Calu3 (cell line): Measurements from ENCODE around the gene FABP2. TPM values are rescaled to one million over a fixed set of nuclear protein-coding genes. Genes with fewer than 3 reads are reported as not detected.
A peak's percentile ranks its signal among the peaks of the same experiment; 100 is the strongest.

Source experiments
- BruUV-seq: library from RNA; stranded (reverse); fragments of 400-500 nt; replicated peaks from 2 replicates; lab custom pipeline; 2021; lab: Mats Ljungman, UMichigan
- CTCF ChIA-PET: fragments of 300-600 bp; sonication (Branson Sonifier 250); formaldehyde crosslinking; loops from one replicate; lab custom pipeline; 2022; ENCODE audit warnings: antibody characterized with exemption; lab: Charles Lee
- DNase-seq: peaks from one replicate; pipeline ENCODE4 v3.0.0; 2022
- H3K27ac Mint-ChIP-seq: one replicate; pipeline ENCODE4 v1.8.0; 2022; ENCODE audit warnings: mixed read lengths; ENCODE audit not compliant: unreplicated experiment
- H3K27me3 Mint-ChIP-seq: one replicate; pipeline ENCODE4 v1.8.0; 2022; ENCODE audit warnings: mixed read lengths; ENCODE audit not compliant: unreplicated experiment
- H3K36me3 Mint-ChIP-seq: one replicate; pipeline ENCODE4 v1.8.0; 2022; ENCODE audit warnings: mild to moderate bottlenecking, moderate library complexity, mixed read lengths; ENCODE audit not compliant: insufficient read depth, unreplicated experiment
- H3K4me1 Mint-ChIP-seq: one replicate; pipeline ENCODE4 v1.8.0; 2022; ENCODE audit warnings: mild to moderate bottlenecking, low read depth, mixed read lengths; ENCODE audit not compliant: unreplicated experiment
- H3K4me3 Mint-ChIP-seq: one replicate; pipeline ENCODE4 v1.8.0; 2022; ENCODE audit warnings: mild to moderate bottlenecking, low read depth, moderate library complexity, mixed read lengths; ENCODE audit not compliant: unreplicated experiment
- H3K9me3 Mint-ChIP-seq: one replicate; pipeline ENCODE4 v1.8.0; 2022; ENCODE audit warnings: low read depth, mixed read lengths; ENCODE audit not compliant: unreplicated experiment
- CTCF ChIP-seq: fragments of 200-600 bp; IDR thresholded peaks from one replicate; pipeline ENCODE4 v1.8.0; 2022; ENCODE audit warnings: antibody characterized with exemption; ENCODE audit not compliant: unreplicated experiment
- intact Hi-C: fragments of 100-400 bp; cut with micrococcal nuclease; formaldehyde crosslinking; loops from one replicate; pipeline ENCODE4 v1.10.0; 2022; ENCODE audit not compliant: unreplicated experiment
- total RNA-seq: library from RNA; stranded (reverse); gene quantifications from 2 replicates; pipeline ENCODE4 v1.2.3, GENCODE V29; 2022

Gene FABP2
- total RNA-seq, 1 experiment from 2014 or later = not detected

GRCh38 chr4:119304431-119304830 lies 17.5 kb downstream of the FABP2 start:
- intact Hi-C loops = loop anchor here (5.0 kb wide), 1 partner anchor 322 kb away; no protein-coding TSS in a partner anchor
- no peak overlapping the region for H3K27ac Mint-ChIP-seq
- no peaks in the 10 kb centered on the region for H3K27me3 Mint-ChIP-seq
- H3K36me3 Mint-ChIP-seq = peaks cover 14% of the 10 kb centered on the region
- BruUV-seq = no TSS peak
- DNase-seq = no peak
- no peaks in the 10 kb centered on the region for H3K9me3 Mint-ChIP-seq
- no peak for TF ChIP-seq CTCF
- no peak overlapping the region for H3K4me3 Mint-ChIP-seq
- peaks cover 12% of the 10 kb centered on the region for H3K4me1 Mint-ChIP-seq
- CTCF ChIA-PET = no interaction called here

GRCh38 chr4:119303587-119304305 lies 18.2 kb downstream of the FABP2 start:
- no peak for DNase-seq
- no TSS peak for BruUV-seq
- Mint-ChIP-seq H3K4me1 (peaks cover 19% of the 10 kb centered on the region), H3K27ac (no peak overlapping the region), H3K9me3 (no peaks in the 10 kb centered on the region), H3K27me3 (no peaks in the 10 kb centered on the region), H3K36me3 (peaks cover 21% of the 10 kb centered on the region), H3K4me3 (no peak overlapping the region)
- CTCF ChIA-PET = no interaction called here
- intact Hi-C loops = loop anchor here (5.0 kb wide), 1 partner anchor 321 kb away; no protein-coding TSS in a partner anchor
- no peak for TF ChIP-seq CTCF

GRCh38 chr4:119302073-119302832 lies 19.7 kb downstream of the FABP2 start:
- no peak for DNase-seq
- intact Hi-C loops = loop anchor here (5.0 kb wide), 1 partner anchor 320 kb away; no protein-coding TSS in a partner anchor
- Mint-ChIP-seq H3K36me3 (peaks cover 22% of the 10 kb centered on the region), H3K27me3 (no peaks in the 10 kb centered on the region), H3K4me3 (no peak overlapping the region), H3K4me1 (peaks cover 25% of the 10 kb centered on the region), H3K9me3 (no peaks in the 10 kb centered on the region), H3K27ac (no peak overlapping the region)
- CTCF ChIA-PET = no interaction called here
- no TSS peak for BruUV-seq
- TF ChIP-seq CTCF = no peak

GRCh38 chr4:119300101-119300978 lies 21.6 kb downstream of the FABP2 start:
- peak; percentile 90 for DNase-seq
- H3K27me3 Mint-ChIP-seq = no peaks in the 10 kb centered on the region
- no peak for TF ChIP-seq CTCF
- intact Hi-C loops = loop anchor here (5.0 kb wide), 1 partner anchor 318 kb away; no protein-coding TSS in a partner anchor
- H3K27ac Mint-ChIP-seq = peak overlapping the region; percentile 92
- H3K4me1 Mint-ChIP-seq = peaks cover 25% of the 10 kb centered on the region
- CTCF ChIA-PET = no interaction called here
- peaks cover 33% of the 10 kb centered on the region for H3K36me3 Mint-ChIP-seq
- H3K4me3 Mint-ChIP-seq = peak overlapping the region; percentile 100
- BruUV-seq = no TSS peak
- no peaks in the 10 kb centered on the region for H3K9me3 Mint-ChIP-seq
